Endothelial cell of umbilical vein (primary cell): ENCODE data around the gene MBD1. TPM values are rescaled to one million over a fixed set of nuclear protein-coding genes. Genes with fewer than 3 reads are reported as not detected.

Experiments
- BruUV-seq: library from RNA; stranded (reverse); fragments of 400-500 nt; replicated peaks from 2 replicates; lab custom pipeline; 2021; lab: Mats Ljungman, UMichigan
- CTCF ChIA-PET: fragments of 300-600, 350-600 bp; sonication (Branson Sonifier 250); formaldehyde crosslinking; loops from one replicate; lab custom pipeline; 2021; ENCODE audit warnings: antibody characterized with exemption, inconsistent platforms; lab: Charles Lee
- POLR2A ChIA-PET: fragments of 300-600, 350-600 bp; sonication (Branson Sonifier 250); formaldehyde crosslinking; loops from one replicate; lab custom pipeline; 2021; ENCODE audit warnings: antibody characterized with exemption, inconsistent platforms; lab: Charles Lee
- DNase-seq: peaks from one replicate; pipeline ENCODE4 v3.0.0-alpha.2; 2011; ENCODE audit warnings: low read depth, low spot score
- FAIRE-seq: peaks from 2 replicates; lab custom pipeline; 2011; peaks lifted over from hg19 to GRCh38; lab: Jason Lieb, UNC
- H2AFZ ChIP-seq: 2 replicates; pipeline ENCODE4 v1.6.0; 2012; ENCODE audit warnings: low read depth, low read length, control low read depth, inconsistent platforms
- H3K27ac ChIP-seq: 2 replicates; pipeline ENCODE4 v1.5.1; 2011; ENCODE audit warnings: low read depth, mild to moderate bottlenecking, control low read depth, low read length, moderate library complexity; ENCODE audit not compliant: insufficient read depth
- H3K27me3 ChIP-seq, 2 experiments: 2 replicates each; pipeline versions ENCODE4 v1.6.0 to v1.6.1; 2011; ENCODE audit warnings: low read length in 2 of 2, mixed read lengths in 1 of 2; ENCODE audit not compliant: control insufficient read depth in 2 of 2, insufficient read depth in 2 of 2
- H3K36me3 ChIP-seq, 2 experiments: 2 replicates in 1 of 2; 3 replicates in 1 of 2; pipeline ENCODE4 v1.5.1; 2011; ENCODE audit warnings: low read length in 2 of 2, mild to moderate bottlenecking in 1 of 2, moderate library complexity in 1 of 2; ENCODE audit not compliant: control insufficient read depth in 2 of 2, insufficient read depth in 2 of 2; ENCODE audit errors: extremely low read depth in 1 of 2
- H3K4me1 ChIP-seq: 3 replicates; pipeline ENCODE4 v1.5.1; 2011; ENCODE audit warnings: mild to moderate bottlenecking, low read length; ENCODE audit not compliant: control insufficient read depth, insufficient read depth; ENCODE audit errors: extremely low read depth
- H3K4me2 ChIP-seq: 2 replicates; pipeline ENCODE4 v1.6.1; 2011; ENCODE audit warnings: low read length, control low read depth, mixed read lengths; ENCODE audit not compliant: insufficient read depth
- H3K4me3 ChIP-seq, 3 experiments: fragments of 200-600 bp in 1 of 3; sonication (generic), shearing (Covaris generic) in 1 of 3; replicated peaks in 1 of 3; 2 replicates each; pipeline ENCODE4 v1.5.1; 2011 to 2016; ENCODE audit warnings: control low read depth in 3 of 3, low read length in 3 of 3, mild to moderate bottlenecking in 2 of 3, inconsistent platforms in 1 of 3, low read depth in 1 of 3, moderate library complexity in 1 of 3; ENCODE audit not compliant: insufficient read depth in 1 of 3
- H3K79me2 ChIP-seq: 2 replicates; pipeline ENCODE4 v1.6.0; 2012; ENCODE audit warnings: low read length, inconsistent platforms; ENCODE audit not compliant: control insufficient read depth, insufficient read depth
- H3K9ac ChIP-seq: replicated peaks from 2 replicates; pipeline ENCODE3; 2011; ENCODE audit warnings: low read length, control low read depth; ENCODE audit not compliant: insufficient read depth; ENCODE audit errors: extremely low read depth
- H3K9me1 ChIP-seq: replicated peaks from 3 replicates; pipeline ENCODE4 v1.6.0; 2011; ENCODE audit warnings: mild to moderate bottlenecking, low read length; ENCODE audit not compliant: control insufficient read depth, insufficient read depth; ENCODE audit errors: extremely low read depth
- H3K9me3 ChIP-seq: replicated peaks from 2 replicates; pipeline ENCODE4 v1.5.1; 2012; ENCODE audit warnings: low read length, inconsistent platforms; ENCODE audit not compliant: control insufficient read depth, insufficient read depth
- H4K20me1 ChIP-seq: replicated peaks from 2 replicates; pipeline ENCODE3; 2011; ENCODE audit warnings: mild to moderate bottlenecking, low read length; ENCODE audit not compliant: control insufficient read depth, insufficient read depth; ENCODE audit errors: extremely low read depth
- CTCF ChIP-seq, 2 donors: IDR thresholded peaks; 1 replicate in 1 of 2; 2 replicates in 1 of 2; pipeline ENCODE4 v1.5.1; 2011; ENCODE audit warnings: low read length in 2 of 2, mild to moderate bottlenecking in 2 of 2, moderate library complexity in 2 of 2, control low read depth in 1 of 2, inconsistent platforms in 1 of 2, low read depth in 1 of 2; ENCODE audit not compliant: insufficient read depth in 1 of 2; ENCODE audit errors: extremely low read depth in 1 of 2
- EZH2 ChIP-seq: IDR thresholded peaks from 2 replicates; pipeline ENCODE4 v1.6.1; 2012; ENCODE audit warnings: borderline replicate concordance, low read depth, mild to moderate bottlenecking, moderate library complexity, low read length, inconsistent platforms; ENCODE audit not compliant: severe bottlenecking
- FOS ChIP-seq: IDR thresholded peaks from 2 replicates; pipeline ENCODE4 v1.6.1; 2011; ENCODE audit warnings: mild to moderate bottlenecking, low read length, moderate library complexity, borderline replicate concordance; ENCODE audit not compliant: insufficient read depth
- GATA2 ChIP-seq: IDR thresholded peaks from 2 replicates; pipeline ENCODE4 v1.7.0; 2011; ENCODE audit warnings: low read depth, mild to moderate bottlenecking, moderate library complexity, mixed read lengths, low read length; ENCODE audit not compliant: insufficient read length, insufficient read depth
- JUN ChIP-seq: IDR thresholded peaks from 2 replicates; pipeline ENCODE4 v1.6.1; 2011; ENCODE audit warnings: borderline replicate concordance, low read depth; ENCODE audit not compliant: insufficient read length, insufficient read depth
- MAX ChIP-seq: IDR thresholded peaks from 2 replicates; pipeline ENCODE4 v1.6.1; 2011; ENCODE audit not compliant: insufficient read depth, insufficient read length
- MYC ChIP-seq: IDR thresholded peaks from one replicate; pipeline ENCODE4 v1.6.1; 2011; ENCODE audit warnings: mild to moderate bottlenecking, low read depth, low read length
- POLR2A ChIP-seq: IDR thresholded peaks from 2 replicates; pipeline ENCODE4 v1.6.1; 2012; ENCODE audit warnings: low read depth, mild to moderate bottlenecking, control low read depth, low read length
- POLR2AphosphoS5 ChIP-seq: IDR thresholded peaks from 2 replicates; pipeline ENCODE4 v1.6.1; 2012; ENCODE audit warnings: low read depth, mild to moderate bottlenecking, control low read depth, low read length, moderate library complexity; ENCODE audit not compliant: insufficient read depth
- dilution Hi-C: fragments of 300-500 bp; cut with MboI; formaldehyde crosslinking; loops from one replicate; pipeline ENCODE4 v1.15.0; 2019; ENCODE audit warnings: low sequenced_read_pairs; ENCODE audit not compliant: extremely low pct_ligation_motif_present
- intact Hi-C: fragments of 100-400 bp; cut with micrococcal nuclease; formaldehyde crosslinking; loops from one replicate; pipeline ENCODE4 v1.10.0; 2022
- polyA plus RNA-seq, 4 experiments: library from polyadenylated mRNA; depleted of rRNA in 3 of 4; stranded (reverse) in 3 of 4; unstranded in 1 of 4; fragments of >200 nt; gene quantifications; 2 replicates each; pipeline versions ENCODE4 v1.2.1 to v1.2.3, GENCODE V29; 2011 to 2012; ENCODE audit warnings: missing spikeins in 1 of 4
- total RNA-seq: library from RNA; stranded (reverse); gene quantifications from 2 replicates; pipeline ENCODE4 v1.2.3, GENCODE V29; 2021

Gene MBD1
- total and polyA plus RNA-seq, 2 donors (not counting 3 experiments of a cell fraction or from before 2014, with no cell fraction given) = 57.2 to 77.5 TPM

- no TSS peak for BruUV-seq
- TF ChIP-seq CTCF (IDR thresholded peaks at IDR 0.05; ENCODE audit: extremely low read depth in 1 of 2, insufficient read depth in 1 of 2, low read depth in 1 of 2, low read length in 2 of 2) (no peak), FOS (no peak), MYC (no peak), GATA2 (no peak), EZH2 (no peak), POLR2AphosphoS5 (no peak), JUN (no peak), MAX (no peak), POLR2A (no peak)
- FAIRE-seq (no peak), DNase-seq (no peak)
- no peak overlapping the region for H3K27ac ChIP-seq
- ChIA-PET CTCF (no interaction called here), POLR2A (no interaction called here)
- intact Hi-C loops = no loop called here
- H3K9me3 ChIP-seq = no peaks in the 10 kb centered on the region
- H3K27me3 ChIP-seq = no peaks in the 10 kb centered on the region
- dilution Hi-C loops = no loop called here
- no peaks in the 10 kb centered on the region for H4K20me1 ChIP-seq
- peaks cover 27 to 63% of the 10 kb centered on the region in 2 experiments for H3K36me3 ChIP-seq
- no peak overlapping the region for H3K9ac ChIP-seq
- no peaks in the 10 kb centered on the region for H3K9me1 ChIP-seq
- peaks cover 2% of the 10 kb centered on the region for H3K79me2 ChIP-seq
- peaks cover 2% of the 10 kb centered on the region for H3K4me1 ChIP-seq
- H2AFZ ChIP-seq = no peak overlapping the region
- H3K4me2 ChIP-seq = no peak overlapping the region
- no peak overlapping the region for H3K4me3 ChIP-seq
Observed at GRCh38 chr18:50273203-50274043, 7.9 kb downstream of the MBD1 start.
